ENCODE data around the gene FAM200C. TPM values are rescaled to one million over a fixed set of nuclear protein-coding genes. Genes with fewer than 3 reads are reported as not detected.

The FAM200C gene
- total and polyA plus RNA-seq, 2 experiments from 2014 or later: 3.0 to 5.3 TPM

DNA sequence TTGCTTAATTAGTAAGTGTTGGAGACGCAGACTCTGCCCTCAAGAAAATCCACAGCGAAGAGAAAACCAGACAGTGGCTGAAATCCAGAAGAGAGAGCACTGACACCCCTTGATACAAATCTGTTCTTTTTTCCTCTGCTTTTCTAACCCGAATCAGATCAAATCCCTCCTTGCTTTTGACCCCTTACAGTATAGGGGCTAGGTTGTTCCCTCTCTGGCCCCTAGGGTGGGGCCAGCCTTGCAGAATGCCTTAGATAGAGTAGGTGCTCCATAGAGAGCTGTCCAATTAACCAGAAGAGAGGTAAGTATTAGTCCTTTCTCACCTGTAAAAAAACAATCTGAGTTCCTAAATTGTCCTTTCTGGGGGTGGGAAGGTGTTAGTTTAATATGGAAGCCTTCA lies 39.5 kb downstream of the FAM200C start:
- no peak for TF ChIP-seq EZH2phosphoT487 (IDR thresholded peaks at IDR 0.05; ENCODE audit: low read depth, severe bottlenecking, unreplicated experiment)
- no peak for TF ChIP-seq CTCF (IDR thresholded peaks at IDR 0.05; ENCODE audit: poor library complexity)
- no peak for TF ChIP-seq EZH2 (IDR thresholded peaks at IDR 0.05; ENCODE audit: borderline replicate concordance)
- Histone ChIP-seq H4K20me1 (ENCODE audit: insufficient read depth, poor library complexity, severe bottlenecking) (no peaks in the 10 kb centered on the region), H3K27me3 (no peaks in the 10 kb centered on the region), H3K27ac (peak overlapping the region; percentile 61), H3K79me2 (no peaks in the 10 kb centered on the region), H3K4me3 (no peak overlapping the region), H3K4me2 (no peak overlapping the region), H3K4me1 (ENCODE audit: insufficient read depth) (peaks cover 30% of the 10 kb centered on the region), H3K9me3 (ENCODE audit: low read depth) (no peaks in the 10 kb centered on the region), H3K36me3 (replicated peaks; ENCODE audit: insufficient read depth, low read depth) (no peaks in the 10 kb centered on the region), H2AFZ (peak overlapping the region; percentile 26), H3K9me2 (replicated peaks; ENCODE audit: insufficient read depth) (no peaks in the 10 kb centered on the region)
- no peak for DNase-seq (ENCODE audit: low spot score)
- WGBS (ENCODE audit: low lambda C conversion rate, missing lambda C conversion rate): 83% methylated on average over 3 of the region's 3 CpGs

DNA sequence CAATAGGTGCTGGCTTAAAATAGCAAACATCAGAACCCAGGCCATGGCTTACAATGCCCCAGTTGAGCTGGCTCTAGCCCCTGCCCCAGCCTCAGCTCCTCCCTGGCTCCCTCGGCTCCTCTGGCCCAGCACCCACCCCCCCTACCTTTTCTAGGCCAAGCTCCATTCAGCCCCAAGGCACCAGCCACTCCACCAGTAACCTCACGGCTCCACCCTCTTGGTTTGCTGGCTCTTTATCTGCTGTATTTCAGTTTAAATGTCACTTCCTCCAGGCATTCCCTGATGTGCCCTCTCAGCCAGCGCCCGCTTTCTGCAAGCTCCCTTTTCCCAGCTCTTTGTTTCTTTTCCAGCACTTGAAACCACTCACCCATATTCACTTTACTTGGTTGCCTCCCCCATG lies 40.0 kb downstream of the FAM200C start:
- peak overlapping the region; percentile 61 for H3K27ac ChIP-seq
- TF ChIP-seq EZH2phosphoT487 (IDR thresholded peaks at IDR 0.05; ENCODE audit: low read depth, severe bottlenecking, unreplicated experiment) (no peak), EZH2 (IDR thresholded peaks at IDR 0.05; ENCODE audit: borderline replicate concordance) (no peak), CTCF (IDR thresholded peaks at IDR 0.05; ENCODE audit: poor library complexity) (no peak)
- H3K4me3 ChIP-seq: no peak overlapping the region
- no peak overlapping the region for H3K4me2 ChIP-seq
- H3K4me1 ChIP-seq (ENCODE audit: insufficient read depth): peaks cover 30% of the 10 kb centered on the region
- no peaks in the 10 kb centered on the region for H3K36me3 ChIP-seq (replicated peaks; ENCODE audit: insufficient read depth, low read depth)
- no peaks in the 10 kb centered on the region for H3K9me3 ChIP-seq (ENCODE audit: low read depth)
- H3K9me2 ChIP-seq (replicated peaks; ENCODE audit: insufficient read depth): no peaks in the 10 kb centered on the region
- no peaks in the 10 kb centered on the region for H3K27me3 ChIP-seq
- DNase-seq (ENCODE audit: low spot score): peak; percentile 27
- no peaks in the 10 kb centered on the region for H3K79me2 ChIP-seq
- H2AFZ ChIP-seq: peak overlapping the region; percentile 26
- no peaks in the 10 kb centered on the region for H4K20me1 ChIP-seq (ENCODE audit: insufficient read depth, poor library complexity, severe bottlenecking)
- 69% methylated on average over 3 of the region's 4 CpGs for WGBS (ENCODE audit: low lambda C conversion rate, missing lambda C conversion rate)

DNA sequence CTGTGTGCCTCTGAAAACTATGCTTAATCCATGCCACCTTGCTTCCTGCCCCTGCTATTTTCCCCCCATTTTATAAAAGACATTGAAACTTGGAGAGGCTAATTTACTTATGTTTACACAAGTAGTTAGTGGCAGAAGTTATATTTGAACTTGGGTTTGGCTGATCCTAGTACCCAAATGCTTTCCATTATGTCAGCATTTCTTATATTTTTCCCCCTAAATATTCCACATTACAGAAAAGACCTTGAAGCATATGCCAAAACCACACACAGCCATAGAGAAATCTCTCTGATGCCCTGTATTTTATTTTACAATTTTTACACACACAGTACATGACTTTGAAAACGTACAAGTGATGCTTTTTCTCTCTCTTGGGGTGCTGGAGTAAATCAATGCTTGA lies 40.6 kb downstream of the FAM200C start:
- no peaks in the 10 kb centered on the region for H3K79me2 ChIP-seq
- no peak for TF ChIP-seq EZH2phosphoT487 (IDR thresholded peaks at IDR 0.05; ENCODE audit: low read depth, severe bottlenecking, unreplicated experiment)
- TF ChIP-seq CTCF (IDR thresholded peaks at IDR 0.05; ENCODE audit: poor library complexity): no peak
- no peak for TF ChIP-seq EZH2 (IDR thresholded peaks at IDR 0.05; ENCODE audit: borderline replicate concordance)
- H3K27ac ChIP-seq: peak overlapping the region; percentile 61
- no peak for DNase-seq (ENCODE audit: low spot score)
- no peaks in the 10 kb centered on the region for H3K27me3 ChIP-seq
- no peaks in the 10 kb centered on the region for H3K36me3 ChIP-seq (replicated peaks; ENCODE audit: insufficient read depth, low read depth)
- H3K4me1 ChIP-seq (ENCODE audit: insufficient read depth): peaks cover 30% of the 10 kb centered on the region
- H3K9me2 ChIP-seq (replicated peaks; ENCODE audit: insufficient read depth): no peaks in the 10 kb centered on the region
- 7% methylated on average over 1 of the region's 1 CpG for WGBS (ENCODE audit: low lambda C conversion rate, missing lambda C conversion rate)
- H3K4me3 ChIP-seq: no peak overlapping the region
- H4K20me1 ChIP-seq (ENCODE audit: insufficient read depth, poor library complexity, severe bottlenecking): no peaks in the 10 kb centered on the region
- H3K4me2 ChIP-seq: no peak overlapping the region
- H2AFZ ChIP-seq: no peak overlapping the region
- no peaks in the 10 kb centered on the region for H3K9me3 ChIP-seq (ENCODE audit: low read depth)

Data from hepatocyte (in vitro differentiated cells).